BLaER1 treated with 17β-estradiol and CSF1 and Interleukin-3, amounts not matched to agents 10 nM and 100 nM (cell line): Measurements from ENCODE around the gene IGFALS.
"Not testable (repeated sequence)": the region's sequence is repeated elsewhere in the genome, so short reads cannot be mapped to it uniquely, and the experiment has no call there.

ENCODE experiments used
- H3K27ac ChIP-seq, 11 experiments: shearing (Covaris generic); formaldehyde crosslinking; 2 replicates each; pipeline ENCODE4 v1.8.1; 2022
- H3K27me3 ChIP-seq, 11 experiments: shearing (Covaris generic); formaldehyde crosslinking; 2 replicates each; pipeline ENCODE4 v1.8.1; 2022
- H3K36me3 ChIP-seq, 11 experiments: shearing (Covaris generic); formaldehyde crosslinking; 2 replicates each; pipeline ENCODE4 v1.8.1; 2022
- H3K4me1 ChIP-seq, 10 experiments: shearing (Covaris generic); formaldehyde crosslinking; 2 replicates each; pipeline ENCODE4 v1.8.1; 2022
- H3K4me2 ChIP-seq, 11 experiments: shearing (Covaris generic); formaldehyde crosslinking; 2 replicates each; pipeline ENCODE4 v1.8.1; 2022
- H3K4me3 ChIP-seq, 10 experiments: shearing (Covaris generic); formaldehyde crosslinking; 2 replicates each; pipeline ENCODE4 v1.8.1; 2022
- H3K9ac ChIP-seq, 11 experiments: shearing (Covaris generic); formaldehyde crosslinking; 2 replicates each; pipeline ENCODE4 v1.8.1; 2022
- H3K9me3 ChIP-seq, 11 experiments: shearing (Covaris generic); formaldehyde crosslinking; replicated peaks in 1 of 11; 2 replicates each; pipeline ENCODE4 v1.8.1; 2022
- H4K20me1 ChIP-seq, 11 experiments: shearing (Covaris generic); formaldehyde crosslinking; 2 replicates each; pipeline ENCODE4 v1.8.1; 2022
- Cebpa-rat ChIP-seq, 11 experiments: shearing (Covaris generic); IDR thresholded peaks; 2 replicates each; pipeline ENCODE4 v1.8.1; 2022

IGFALS gene

GRCh38 chr16:1812732-1813163 is 19.2 kb upstream of the IGFALS start:
- peak overlapping the region in 9 of 11 experiments; percentile 4 to 47 (median 36); a peak in 13 of 22 replicates for H3K4me2 ChIP-seq
- peaks cover 38 to 86% (median 59%) of the 10 kb centered on the region in 11 experiments for H3K36me3 ChIP-seq
- TF ChIP-seq Cebpa-rat (IDR thresholded peaks at IDR 0.05), result no peak
- no peaks in the 10 kb centered on the region for H3K9me3 ChIP-seq
- H4K20me1 ChIP-seq, result peaks cover 0 to 36% (median 9%) of the 10 kb centered on the region in 11 experiments; a peak in 8 of 22 replicates
- H3K4me1 ChIP-seq, result peaks cover 5 to 12% (median 11%) of the 10 kb centered on the region in 10 experiments; a peak in 16 of 20 replicates
- no peaks in the 10 kb centered on the region for H3K27me3 ChIP-seq
- H3K9ac ChIP-seq, result peak overlapping the region in 6 of 11 experiments; percentile 17 to 47 (median 38); a peak in 7 of 22 replicates
- H3K27ac ChIP-seq, result peak overlapping the region in 5 of 11 experiments; percentile 16 to 60 (median 56); a peak in 8 of 22 replicates
- no peak overlapping the region for H3K4me3 ChIP-seq

DNA sequence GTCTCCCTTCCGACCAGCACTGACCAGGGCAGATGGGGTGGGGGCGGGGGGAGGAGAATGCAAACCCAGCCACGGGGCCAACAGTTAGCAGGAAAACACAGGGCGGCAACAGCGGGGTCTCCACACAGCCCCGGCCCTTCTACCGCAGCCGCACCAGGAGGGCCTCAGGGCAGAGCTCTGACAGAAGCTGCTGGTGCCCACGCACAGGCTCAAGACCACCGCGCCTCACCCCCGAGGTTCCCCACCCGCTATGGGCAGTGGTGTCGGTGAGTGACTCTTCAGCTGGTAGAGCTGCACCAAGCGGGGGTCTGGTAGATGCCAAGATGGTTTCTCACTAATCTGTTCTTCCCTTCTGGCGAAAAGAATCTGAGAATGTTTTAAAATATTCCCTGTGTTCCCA is 17.0 kb upstream of the IGFALS start:
- H3K9ac ChIP-seq, result peak overlapping the region in 1 of 11 experiments; percentile 26; a peak in 1 of 22 replicates
- peaks cover 33 to 85% (median 57%) of the 10 kb centered on the region in 11 experiments for H3K36me3 ChIP-seq
- peaks cover 0 to 36% (median 5%) of the 10 kb centered on the region in 11 experiments; a peak in 5 of 22 replicates for H4K20me1 ChIP-seq
- H3K27me3 ChIP-seq, result no peaks in the 10 kb centered on the region
- no peak overlapping the region for H3K4me2 ChIP-seq
- no peak overlapping the region for H3K4me3 ChIP-seq
- no peak overlapping the region for H3K27ac ChIP-seq
- no peaks in the 10 kb centered on the region for H3K9me3 ChIP-seq
- no peak for TF ChIP-seq Cebpa-rat (IDR thresholded peaks at IDR 0.05)
- H3K4me1 ChIP-seq, result peaks cover 5 to 12% (median 11%) of the 10 kb centered on the region in 10 experiments; a peak in 16 of 20 replicates

GRCh38 chr16:1810106-1810505 is 16.6 kb upstream of the IGFALS start:
- no peak overlapping the region for H3K27ac ChIP-seq
- no peaks in the 10 kb centered on the region for H3K9me3 ChIP-seq
- peaks cover 31 to 85% (median 57%) of the 10 kb centered on the region in 11 experiments for H3K36me3 ChIP-seq
- no peak overlapping the region for H3K9ac ChIP-seq
- H3K4me3 ChIP-seq, result no peak overlapping the region
- TF ChIP-seq Cebpa-rat (IDR thresholded peaks at IDR 0.05), result no peak
- H3K4me2 ChIP-seq, result no peak overlapping the region
- no peaks in the 10 kb centered on the region for H3K27me3 ChIP-seq
- H3K4me1 ChIP-seq, result peaks cover 5 to 14% (median 12%) of the 10 kb centered on the region in 10 experiments; a peak in 16 of 20 replicates
- peaks cover 0 to 32% (median 5%) of the 10 kb centered on the region in 11 experiments; a peak in 4 of 22 replicates for H4K20me1 ChIP-seq

DNA sequence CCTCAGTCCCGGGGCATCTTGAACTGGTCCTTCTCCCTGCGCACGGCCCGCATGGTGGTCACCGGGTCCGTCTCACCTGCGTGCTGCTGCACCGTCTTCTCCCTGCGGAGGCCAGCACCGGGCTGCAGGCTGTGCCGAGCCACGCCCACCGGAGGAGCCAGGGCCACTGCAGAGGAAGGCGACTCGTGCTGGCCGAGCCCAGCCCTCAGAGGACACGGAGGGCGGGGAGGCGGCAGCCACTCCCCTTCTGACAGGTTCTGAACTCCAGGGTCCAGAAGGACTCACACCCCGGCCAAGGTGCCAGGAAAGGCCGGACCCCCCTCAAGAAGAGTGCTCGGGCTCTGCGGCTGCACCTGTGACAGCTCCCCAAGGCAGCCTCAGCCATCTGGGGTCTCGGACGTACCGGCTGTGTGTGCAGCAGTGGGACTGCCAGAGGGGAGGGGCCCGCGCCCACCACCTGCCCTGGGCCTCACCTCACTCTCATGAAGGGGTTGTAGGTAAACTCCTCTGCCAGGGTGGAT is 15.8 kb upstream of the IGFALS start:
- Histone ChIP-seq H3K4me1 (peaks cover 5 to 21% (median 12%) of the 10 kb centered on the region in 10 experiments; a peak in 19 of 20 replicates), H3K4me3 (no peak overlapping the region), H3K27ac (no peak overlapping the region), H3K9ac (no peak overlapping the region), H3K4me2 (no peak overlapping the region), H3K36me3 (peaks cover 31 to 81% (median 56%) of the 10 kb centered on the region in 11 experiments), H3K27me3 (no peaks in the 10 kb centered on the region), H3K9me3 (no peaks in the 10 kb centered on the region), H4K20me1 (peaks cover 0 to 30% (median 5%) of the 10 kb centered on the region in 11 experiments; a peak in 4 of 22 replicates)
- TF ChIP-seq Cebpa-rat (IDR thresholded peaks at IDR 0.05), result no peak

DNA sequence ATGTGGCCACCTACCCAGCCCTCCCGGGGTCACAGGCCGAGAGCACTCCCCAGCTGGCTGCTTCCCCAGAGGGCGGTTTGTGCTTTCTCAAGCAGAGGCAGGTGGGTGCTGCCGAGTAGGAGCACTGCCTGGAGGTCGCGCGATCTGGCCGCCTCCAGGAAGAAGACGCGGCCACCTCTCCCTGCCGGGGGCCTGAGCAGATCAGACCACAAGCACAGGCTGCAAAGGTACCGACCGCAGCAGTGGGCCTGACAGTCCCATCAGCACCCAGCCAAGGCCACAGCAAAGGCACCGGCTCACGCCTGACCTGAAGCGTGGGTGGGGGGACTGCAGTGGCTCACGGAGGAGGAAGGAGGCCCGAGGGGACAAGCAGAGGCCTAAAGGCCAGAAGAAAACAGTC is 15.2 kb upstream of the IGFALS start:
- Histone ChIP-seq H3K27me3 (no peaks in the 10 kb centered on the region), H3K9ac (no peak overlapping the region), H3K4me1 (peaks cover 5 to 22% (median 13%) of the 10 kb centered on the region in 10 experiments; a peak in 19 of 20 replicates), H3K27ac (no peak overlapping the region), H3K9me3 (no peaks in the 10 kb centered on the region), H3K36me3 (peaks cover 31 to 75% (median 50%) of the 10 kb centered on the region in 11 experiments), H4K20me1 (peaks cover 0 to 26% (median 5%) of the 10 kb centered on the region in 11 experiments; a peak in 4 of 22 replicates), H3K4me2 (no peak overlapping the region), H3K4me3 (no peak overlapping the region)
- TF ChIP-seq Cebpa-rat (IDR thresholded peaks at IDR 0.05), result no peak

DNA sequence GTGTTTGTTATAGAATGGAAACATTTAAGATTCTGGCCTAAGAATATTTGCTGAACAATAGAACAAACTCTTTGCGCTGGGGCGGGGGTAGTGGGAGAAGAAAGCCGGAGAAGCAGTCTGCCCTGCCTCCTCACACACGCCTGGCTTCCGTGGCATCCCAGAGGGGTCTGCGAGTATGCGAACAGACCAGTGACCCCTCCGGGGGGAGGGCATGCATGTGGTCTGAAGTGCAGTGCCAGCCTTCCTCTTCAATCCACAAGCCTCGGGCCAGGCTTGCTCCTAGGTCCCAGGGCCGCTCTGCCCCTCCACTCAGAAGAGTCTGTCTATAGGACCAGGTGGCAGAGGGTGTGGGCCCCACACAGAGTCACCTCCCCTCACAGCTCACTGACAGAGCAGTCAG is 14.1 kb upstream of the IGFALS start:
- no peak for TF ChIP-seq Cebpa-rat (IDR thresholded peaks at IDR 0.05)
- Histone ChIP-seq H3K9ac (no peak overlapping the region), H3K27me3 (no peaks in the 10 kb centered on the region), H3K36me3 (peaks cover 31 to 72% (median 50%) of the 10 kb centered on the region in 11 experiments), H3K4me2 (no peak overlapping the region), H3K9me3 (no peaks in the 10 kb centered on the region), H4K20me1 (peaks cover 0 to 15% (median 0%) of the 10 kb centered on the region in 11 experiments; a peak in 4 of 22 replicates), H3K27ac (no peak overlapping the region), H3K4me1 (peaks cover 0 to 16% (median 6%) of the 10 kb centered on the region in 10 experiments; a peak in 17 of 20 replicates), H3K4me3 (no peak overlapping the region)

GRCh38 chr16:1800701-1801100 is 7.2 kb upstream of the IGFALS start:
- H3K9me3 ChIP-seq, result peaks cover 29 to 39% (median 33%) of the 10 kb centered on the region in 11 experiments
- TF ChIP-seq Cebpa-rat (IDR thresholded peaks at IDR 0.05), result no peak
- H3K36me3 ChIP-seq, result peaks cover 0 to 30% (median 12%) of the 10 kb centered on the region in 11 experiments; a peak in 14 of 22 replicates
- no peaks in the 10 kb centered on the region for H4K20me1 ChIP-seq
- H3K27ac ChIP-seq, result no peak overlapping the region
- no peak overlapping the region for H3K9ac ChIP-seq
- H3K4me3 ChIP-seq, result no peak overlapping the region
- no peak overlapping the region for H3K4me2 ChIP-seq
- H3K4me1 ChIP-seq, result peaks cover 0 to 11% (median 3%) of the 10 kb centered on the region in 10 experiments; a peak in 8 of 20 replicates
- no peaks in the 10 kb centered on the region for H3K27me3 ChIP-seq

GRCh38 chr16:1799263-1799662 is 5.8 kb upstream of the IGFALS start:
- H3K9ac ChIP-seq, H3K27me3 ChIP-seq, H3K4me1 ChIP-seq, H3K4me2 ChIP-seq, H3K27ac ChIP-seq, H4K20me1 ChIP-seq, H3K4me3 ChIP-seq: not testable (repeated sequence)
- peaks cover 29 to 39% (median 33%) of the 10 kb centered on the region in 11 experiments for H3K9me3 ChIP-seq
- peaks cover 0 to 26% (median 8%) of the 10 kb centered on the region in 11 experiments; a peak in 10 of 22 replicates for H3K36me3 ChIP-seq

DNA sequence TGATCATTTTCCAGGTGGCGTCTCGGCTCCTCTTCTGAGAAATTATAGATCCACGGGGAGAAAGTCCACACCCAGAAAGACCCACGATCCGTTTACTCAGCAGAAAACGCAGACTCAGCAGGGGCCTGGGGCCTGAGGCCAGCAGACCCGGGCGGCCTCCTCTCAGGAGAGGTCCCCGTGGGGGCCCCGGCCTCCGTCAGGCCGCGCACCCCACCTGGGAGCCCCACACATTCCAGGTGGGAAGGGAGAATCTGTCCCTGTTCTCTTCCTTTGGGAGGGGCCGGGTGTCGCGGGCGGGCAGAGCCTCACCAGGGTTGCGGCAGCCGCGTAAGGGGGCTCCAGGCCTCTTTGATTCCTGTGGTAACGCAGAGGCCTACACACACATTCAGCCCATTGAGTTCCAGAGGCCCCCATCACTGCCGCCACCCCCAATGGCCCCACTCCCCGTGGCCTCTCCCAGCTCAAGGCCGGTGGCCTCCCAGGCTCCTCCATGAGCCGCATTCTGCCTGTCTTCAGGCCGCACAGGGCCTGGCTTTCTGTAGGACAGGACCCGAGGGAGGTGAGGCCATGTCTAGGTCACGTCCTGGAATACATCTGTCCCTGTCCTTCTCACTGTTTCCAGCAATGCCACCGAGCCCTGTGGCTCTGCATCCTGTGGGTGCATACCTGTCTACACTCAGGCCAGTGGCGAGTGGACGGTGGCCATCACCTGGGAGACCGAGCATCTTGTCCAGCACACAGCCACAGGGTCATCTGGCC is 1.6 kb upstream of the IGFALS start:
- Histone ChIP-seq H3K27me3 (no peaks in the 10 kb centered on the region), H3K9ac (no peak overlapping the region), H3K4me3 (no peak overlapping the region), H3K9me3 (peaks cover 29 to 37% (median 31%) of the 10 kb centered on the region in 11 experiments), H3K4me2 (no peak overlapping the region), H3K36me3 (peaks cover 0 to 47% (median 30%) of the 10 kb centered on the region in 11 experiments; a peak in 18 of 22 replicates), H3K27ac (no peak overlapping the region), H3K4me1 (no peaks in the 10 kb centered on the region), H4K20me1 (peaks cover 0 to 45% (median 16%) of the 10 kb centered on the region in 11 experiments; a peak in 15 of 22 replicates)
- no peak for TF ChIP-seq Cebpa-rat (IDR thresholded peaks at IDR 0.05)
